Osteoblast (primary cell): ENCODE results near the gene SH3GL2. TPM values are rescaled to one million over a fixed set of nuclear protein-coding genes. Genes with fewer than 3 reads are reported as not detected.

Experiments
- DNase-seq: peaks from one replicate; pipeline ENCODE4 v3.0.0; 2011; ENCODE audit warnings: low spot score, mixed read lengths; ENCODE audit not compliant: insufficient read length; ENCODE audit errors: missing footprints
- H2AFZ ChIP-seq: 2 replicates; pipeline ENCODE4 v1.6.0; 2011; ENCODE audit warnings: mild to moderate bottlenecking, low read length
- H3K27ac ChIP-seq: 2 replicates; pipeline ENCODE4 v1.5.1; 2011; ENCODE audit warnings: mild to moderate bottlenecking, low read depth, low read length, moderate library complexity
- H3K27me3 ChIP-seq: 2 replicates; pipeline ENCODE4 v1.6.0; 2012; ENCODE audit warnings: mild to moderate bottlenecking, control low read depth, inconsistent platforms, low read length, moderate library complexity; ENCODE audit not compliant: insufficient read depth
- H3K36me3 ChIP-seq: 2 replicates; pipeline ENCODE4 v1.5.1; 2011; ENCODE audit warnings: mild to moderate bottlenecking, low read length, control low read depth, moderate library complexity; ENCODE audit not compliant: insufficient read depth
- H3K4me1 ChIP-seq: 2 replicates; pipeline ENCODE4 v1.5.1; 2011; ENCODE audit warnings: mild to moderate bottlenecking, low read length, control low read depth, moderate library complexity; ENCODE audit not compliant: insufficient read depth
- H3K4me2 ChIP-seq: 2 replicates; pipeline ENCODE4 v1.6.0; 2011; ENCODE audit warnings: mild to moderate bottlenecking, low read length; ENCODE audit not compliant: insufficient read depth
- H3K4me3 ChIP-seq: fragments of 200-600 bp; sonication (generic); 3 replicates; pipeline ENCODE4 v1.5.1; 2012; ENCODE audit warnings: mild to moderate bottlenecking, low read length, inconsistent platforms; ENCODE audit not compliant: insufficient read depth
- H3K79me2 ChIP-seq: 2 replicates; pipeline ENCODE4 v1.6.0; 2012; ENCODE audit warnings: mild to moderate bottlenecking, low read length, control low read depth, inconsistent platforms; ENCODE audit not compliant: insufficient read depth
- H3K9me3 ChIP-seq: 2 replicates; pipeline ENCODE4 v1.5.1; 2011; ENCODE audit warnings: low read depth, low read length, control low read depth
- H4K20me1 ChIP-seq: 2 replicates; pipeline ENCODE4 v1.6.0; 2012; ENCODE audit warnings: mild to moderate bottlenecking, low read length, control low read depth; ENCODE audit not compliant: insufficient read depth
- total RNA-seq: library from RNA; depleted of rRNA; stranded (reverse); fragments of >200 nt; gene quantifications from 2 replicates; pipeline ENCODE4 v1.2.3, GENCODE V29; 2012
- TF ChIP-seq, protein P1 (sequence below): IDR thresholded peaks from 2 replicates; pipeline ENCODE4 v1.5.1; 2011; ENCODE audit warnings: mild to moderate bottlenecking, low read depth, low read length, moderate library complexity; ENCODE audit errors: extremely low read depth

The SH3GL2 gene
- under 0.01 and 0.29 TPM in 2 replicates for total RNA-seq

DNA sequence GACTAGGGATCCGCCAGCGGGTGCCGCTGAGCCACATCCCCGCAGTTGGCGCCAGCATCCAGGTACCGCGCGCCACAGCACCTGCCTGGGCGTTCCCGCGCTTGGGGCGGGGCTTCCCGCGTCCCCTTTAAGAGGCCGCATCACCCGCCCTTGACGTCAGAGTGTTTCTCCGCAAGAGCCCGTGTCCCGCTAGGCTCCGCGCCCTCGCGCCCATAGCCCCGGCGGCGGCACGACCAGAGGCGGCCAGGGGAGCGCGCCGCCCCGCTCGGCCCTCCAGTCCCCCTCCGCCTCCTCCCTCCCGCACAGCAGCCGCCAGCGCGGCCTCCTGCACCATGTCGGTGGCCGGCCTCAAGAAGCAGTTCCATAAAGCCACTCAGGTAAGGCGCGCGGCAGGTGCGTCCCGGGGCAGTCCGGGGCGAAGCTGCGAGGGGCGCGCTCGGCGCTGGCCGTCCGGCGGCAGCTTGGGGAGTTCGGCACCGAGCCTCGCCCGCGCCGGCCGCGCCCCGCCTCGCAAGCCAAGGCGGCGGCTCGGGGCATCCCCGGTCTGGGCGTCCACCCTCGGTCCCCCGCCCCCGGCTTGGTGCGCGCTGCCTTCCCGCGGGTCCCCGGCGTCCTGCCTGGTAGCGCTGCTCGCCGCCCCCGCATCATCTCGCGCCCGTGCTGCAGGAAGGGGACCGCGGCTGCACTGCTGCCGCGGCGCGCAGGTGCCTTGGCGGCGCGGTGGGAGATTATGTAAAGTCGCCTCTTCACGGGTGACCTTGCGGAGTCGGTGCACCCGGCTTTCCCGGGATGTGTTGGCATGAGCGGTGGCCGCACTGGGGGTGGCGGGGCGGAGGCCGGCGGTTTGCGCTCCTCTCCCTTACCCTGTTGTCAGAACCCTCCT, at the start of gene SH3GL2:
Gene SH3GL2 (plus strand): TSS at position 156 of the 883 bp plus-strand sequence.
- H3K4me3 ChIP-seq = peak within 1 kb of the TSS; percentile 52
- H3K27ac ChIP-seq = no peak within 1 kb of the TSS
- DNase-seq = peak; percentile 89
- peak within 1 kb of the TSS; percentile 41 for H2AFZ ChIP-seq
- H3K36me3 ChIP-seq = no peaks in the 10 kb centered on the region
- peaks cover 3% of the 10 kb centered on the region for H3K4me1 ChIP-seq
- H3K79me2 ChIP-seq = no peaks in the 10 kb centered on the region
- TF ChIP-seq, protein P1, sequence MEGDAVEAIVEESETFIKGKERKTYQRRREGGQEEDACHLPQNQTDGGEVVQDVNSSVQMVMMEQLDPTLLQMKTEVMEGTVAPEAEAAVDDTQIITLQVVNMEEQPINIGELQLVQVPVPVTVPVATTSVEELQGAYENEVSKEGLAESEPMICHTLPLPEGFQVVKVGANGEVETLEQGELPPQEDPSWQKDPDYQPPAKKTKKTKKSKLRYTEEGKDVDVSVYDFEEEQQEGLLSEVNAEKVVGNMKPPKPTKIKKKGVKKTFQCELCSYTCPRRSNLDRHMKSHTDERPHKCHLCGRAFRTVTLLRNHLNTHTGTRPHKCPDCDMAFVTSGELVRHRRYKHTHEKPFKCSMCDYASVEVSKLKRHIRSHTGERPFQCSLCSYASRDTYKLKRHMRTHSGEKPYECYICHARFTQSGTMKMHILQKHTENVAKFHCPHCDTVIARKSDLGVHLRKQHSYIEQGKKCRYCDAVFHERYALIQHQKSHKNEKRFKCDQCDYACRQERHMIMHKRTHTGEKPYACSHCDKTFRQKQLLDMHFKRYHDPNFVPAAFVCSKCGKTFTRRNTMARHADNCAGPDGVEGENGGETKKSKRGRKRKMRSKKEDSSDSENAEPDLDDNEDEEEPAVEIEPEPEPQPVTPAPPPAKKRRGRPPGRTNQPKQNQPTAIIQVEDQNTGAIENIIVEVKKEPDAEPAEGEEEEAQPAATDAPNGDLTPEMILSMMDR = no peak
- H4K20me1 ChIP-seq = no peaks in the 10 kb centered on the region
- peaks cover 47% of the 10 kb centered on the region for H3K27me3 ChIP-seq
- peak within 1 kb of the TSS; percentile 61 for H3K4me2 ChIP-seq
- no peaks in the 10 kb centered on the region for H3K9me3 ChIP-seq

DNA sequence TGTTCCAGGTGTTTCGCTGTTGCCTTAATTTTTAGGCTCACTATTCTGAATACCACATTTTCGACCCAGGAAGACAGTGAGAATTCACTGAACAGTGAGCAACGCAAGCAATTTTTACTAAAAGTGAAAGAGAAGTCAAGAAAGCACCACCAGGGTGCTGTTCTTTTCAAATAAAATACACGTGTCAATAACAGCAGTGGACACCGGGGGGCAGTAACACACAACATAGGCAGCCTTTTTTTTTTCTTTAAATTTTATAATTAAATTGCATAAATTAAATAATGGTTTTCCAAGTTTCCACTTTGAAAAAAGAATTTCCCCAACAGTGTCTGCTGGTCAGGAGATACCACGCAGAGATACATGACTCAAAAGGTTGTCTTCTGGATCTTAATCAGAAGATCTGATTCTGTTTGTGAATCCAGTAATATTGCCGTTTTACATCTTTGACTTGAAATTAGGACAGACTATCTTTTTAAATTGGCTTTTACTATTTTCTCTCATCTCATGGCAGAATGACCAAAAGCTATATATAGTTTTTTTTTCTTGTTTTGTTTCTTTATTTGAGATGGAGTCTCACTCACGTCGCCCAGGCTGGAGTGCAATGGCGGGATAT, 47.1 kb upstream of the SH3GL2 start:
- Histone ChIP-seq H3K27me3 (peaks cover 6% of the 10 kb centered on the region), H3K9me3 (no peaks in the 10 kb centered on the region), H3K27ac (no peak overlapping the region), H3K4me2 (peak overlapping the region; percentile 87), H3K79me2 (no peaks in the 10 kb centered on the region), H2AFZ (peak overlapping the region; percentile 85), H3K36me3 (no peaks in the 10 kb centered on the region), H4K20me1 (no peaks in the 10 kb centered on the region), H3K4me1 (peaks cover 4% of the 10 kb centered on the region), H3K4me3 (peak overlapping the region; percentile 57)
- DNase-seq = peak; percentile 35
- TF ChIP-seq, protein P1 = peak; percentile 78

DNA sequence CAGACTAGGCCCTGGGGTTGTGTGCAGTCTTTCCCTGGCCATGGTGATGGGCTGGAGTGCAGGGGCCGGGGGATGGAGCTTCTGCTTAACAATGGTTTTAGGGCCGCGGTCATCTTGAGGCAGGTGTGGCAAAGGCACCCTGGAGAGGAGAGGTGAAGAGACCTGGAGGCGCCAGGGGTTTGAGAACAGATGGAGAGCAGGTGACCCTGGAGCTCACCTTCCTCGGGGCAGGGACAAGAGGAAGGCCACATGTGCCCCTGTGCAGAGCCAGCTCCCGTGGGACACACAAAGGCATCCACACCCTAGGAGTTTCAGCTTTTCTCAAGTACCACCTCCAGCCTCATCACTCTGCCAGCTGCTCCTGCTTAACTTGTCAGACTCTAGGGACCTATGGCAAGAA, 46.4 kb upstream of the SH3GL2 start:
- H3K36me3 ChIP-seq = no peaks in the 10 kb centered on the region
- H3K27me3 ChIP-seq = peaks cover 6% of the 10 kb centered on the region
- H2AFZ ChIP-seq = no peak overlapping the region
- no peaks in the 10 kb centered on the region for H4K20me1 ChIP-seq
- no peak overlapping the region for H3K4me3 ChIP-seq
- TF ChIP-seq, protein P1 = no peak
- no peak for DNase-seq
- no peaks in the 10 kb centered on the region for H3K79me2 ChIP-seq
- no peaks in the 10 kb centered on the region for H3K9me3 ChIP-seq
- H3K4me1 ChIP-seq = peaks cover 4% of the 10 kb centered on the region
- no peak overlapping the region for H3K4me2 ChIP-seq
- no peak overlapping the region for H3K27ac ChIP-seq

DNA sequence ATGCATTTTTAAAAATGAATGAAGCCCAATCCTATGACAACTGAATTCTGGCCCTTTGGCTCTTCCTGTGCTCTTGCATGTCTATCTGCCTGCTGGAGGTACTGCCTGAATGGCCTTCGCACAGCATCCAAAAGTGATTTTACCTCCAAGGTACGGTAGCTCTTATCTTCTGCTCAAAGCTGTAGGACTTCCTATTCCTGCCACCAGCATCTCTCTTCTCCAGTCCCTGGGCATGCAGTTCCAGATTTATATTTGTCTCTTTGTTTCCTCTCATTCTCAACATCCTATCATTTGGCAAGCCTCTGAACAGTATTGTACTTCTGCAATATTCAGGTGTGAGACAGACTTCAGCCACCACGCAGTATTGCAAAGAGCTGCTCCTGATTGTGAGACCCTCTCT, 43.7 kb upstream of the SH3GL2 start:
- H2AFZ ChIP-seq = no peak overlapping the region
- H3K4me2 ChIP-seq = no peak overlapping the region
- H3K4me3 ChIP-seq = no peak overlapping the region
- no peak for DNase-seq
- no peak overlapping the region for H3K27ac ChIP-seq
- no peaks in the 10 kb centered on the region for H3K79me2 ChIP-seq
- peaks cover 4% of the 10 kb centered on the region for H3K4me1 ChIP-seq
- H3K27me3 ChIP-seq = peaks cover 6% of the 10 kb centered on the region
- no peaks in the 10 kb centered on the region for H3K36me3 ChIP-seq
- TF ChIP-seq, protein P1 = no peak
- H3K9me3 ChIP-seq = no peaks in the 10 kb centered on the region
- H4K20me1 ChIP-seq = no peaks in the 10 kb centered on the region
